Right lobe of liver (tissue), 6 donors: ENCODE results near the gene WDSUB1. TPM values are rescaled to one million over a fixed set of nuclear protein-coding genes. Genes with fewer than 3 reads are reported as not detected.

Source experiments
- ATAC-seq, 4 donors: fragments of 200-7000 bp; cut with Tn5 transposase; one replicate each; pipeline ENCODE4 v1.9.1; 2020; ENCODE audit warnings: mild to moderate bottlenecking in 4 of 4, moderate library complexity in 4 of 4
- DNase-seq, 3 donors: peaks; one replicate each; pipeline ENCODE4 v3.0.0-alpha.2; 2020
- H3K27ac ChIP-seq, 3 donors: fragments of 200-600 bp; one replicate each; pipeline ENCODE4 v1.8.0; 2022
- H3K27me3 ChIP-seq, 2 donors: fragments of 200-600 bp; one replicate each; pipeline ENCODE4 v1.8.0; 2022
- H3K36me3 ChIP-seq, 4 donors: fragments of 200-600 bp; sonication (generic) in 1 of 4; one replicate each; pipeline versions ENCODE4 v1.5.1 to v1.8.0; 2017 to 2022; ENCODE audit warnings: control low read depth in 1 of 4
- H3K4me1 ChIP-seq, 4 donors: fragments of 200-600 bp; sonication (generic) in 1 of 4; one replicate each; pipeline versions ENCODE4 v1.5.1 to v1.8.0; 2017 to 2022; ENCODE audit warnings: control low read depth in 1 of 4
- H3K4me3 ChIP-seq, 3 donors: fragments of 200-600 bp; one replicate each; pipeline ENCODE4 v1.8.0; 2022
- H3K9me3 ChIP-seq, 4 donors: fragments of 200-600 bp; sonication (generic) in 1 of 4; one replicate each; pipeline versions ENCODE4 v1.5.1 to v1.8.0; 2017 to 2022; ENCODE audit warnings: control low read depth in 1 of 4
- POLR2A ChIP-seq: fragments of 450-650 bp; IDR thresholded peaks from one replicate; pipeline ENCODE4 v1.6.1; 2017; ENCODE audit warnings: antibody characterized with exemption, mild to moderate bottlenecking
- WGBS: methylation state at CpG from one replicate; pipeline ENCODE4 v1.1.6; 2018; ENCODE audit warnings: low coverage, low lambda C conversion rate; ENCODE audit not compliant: insufficient coverage; ENCODE audit errors: missing lambda C conversion rate; 5-methylcytosine and 5-hydroxymethylcytosine counted together
- intact Hi-C, 2 donors: fragments of 100-400 bp; cut with DNase I; formaldehyde crosslinking; loops; one replicate each; pipeline versions ENCODE4 v1.11.2 to v1.14.1; 2022
- total RNA-seq, 6 experiments: library from RNA; depleted of rRNA in 2 of 6; stranded (reverse); fragments of >200 nt in 2 of 6; fragmentation: NEBNext Ultra II Directional in 3 of 6; extraction: Animal tissue kit (Norgen Biotek cat#: 25700) in 3 of 6; gene quantifications; one replicate each; pipeline versions ENCODE4 v1.1.0 to v1.2.4, GENCODE V29; 2016 to 2023
- TF ChIP-seq, protein P1 (sequence below), 4 donors: fragments of 200-600 bp in 3 of 4; fragments of 450-650 bp in 1 of 4; IDR thresholded peaks; one replicate each; pipeline versions ENCODE4 v1.5.1 to v1.8.0; 2016 to 2022; ENCODE audit warnings: antibody characterized with exemption in 4 of 4, mild to moderate bottlenecking in 2 of 4
- donor health status: DM: no; HTN: yes; CAD: no.
- donor health status: DM: no; HTN: no; CAD: no.
- donor health status: DM: no; HTN: no; CAD: no.
- donor health status: DM: no; HTN: yes; CAD: no.
- donor health status: DM: no; HTN: yes; CAD: no.

Gene WDSUB1
- total RNA-seq, 6 experiments from 2014 or later: 2.2 to 4.3 (median 3.2) TPM

DNA sequence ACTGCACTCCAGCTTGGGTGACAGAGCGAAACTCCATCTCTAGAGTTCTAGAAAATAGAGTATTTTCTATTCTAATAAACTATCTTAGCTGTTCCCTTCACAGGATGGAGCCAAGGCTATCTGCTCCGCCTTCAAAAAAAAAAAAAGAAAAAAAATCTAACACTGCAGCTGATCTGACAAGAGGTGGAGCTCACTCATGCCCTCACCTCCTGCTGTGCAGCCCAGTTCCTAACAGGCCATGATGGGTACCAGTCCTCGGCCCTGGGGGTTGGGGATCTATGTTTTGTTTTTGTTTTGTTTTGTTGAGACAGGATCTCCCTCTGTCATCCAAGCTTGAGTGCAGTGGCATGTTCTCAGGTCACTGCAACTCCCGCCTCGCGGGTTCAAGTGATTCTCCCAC lies 3.0 kb downstream of the WDSUB1 start:
- no peaks in the 10 kb centered on the region for H3K9me3 ChIP-seq
- no peak for ATAC-seq
- DNase-seq: no peak
- TF ChIP-seq, protein P1, sequence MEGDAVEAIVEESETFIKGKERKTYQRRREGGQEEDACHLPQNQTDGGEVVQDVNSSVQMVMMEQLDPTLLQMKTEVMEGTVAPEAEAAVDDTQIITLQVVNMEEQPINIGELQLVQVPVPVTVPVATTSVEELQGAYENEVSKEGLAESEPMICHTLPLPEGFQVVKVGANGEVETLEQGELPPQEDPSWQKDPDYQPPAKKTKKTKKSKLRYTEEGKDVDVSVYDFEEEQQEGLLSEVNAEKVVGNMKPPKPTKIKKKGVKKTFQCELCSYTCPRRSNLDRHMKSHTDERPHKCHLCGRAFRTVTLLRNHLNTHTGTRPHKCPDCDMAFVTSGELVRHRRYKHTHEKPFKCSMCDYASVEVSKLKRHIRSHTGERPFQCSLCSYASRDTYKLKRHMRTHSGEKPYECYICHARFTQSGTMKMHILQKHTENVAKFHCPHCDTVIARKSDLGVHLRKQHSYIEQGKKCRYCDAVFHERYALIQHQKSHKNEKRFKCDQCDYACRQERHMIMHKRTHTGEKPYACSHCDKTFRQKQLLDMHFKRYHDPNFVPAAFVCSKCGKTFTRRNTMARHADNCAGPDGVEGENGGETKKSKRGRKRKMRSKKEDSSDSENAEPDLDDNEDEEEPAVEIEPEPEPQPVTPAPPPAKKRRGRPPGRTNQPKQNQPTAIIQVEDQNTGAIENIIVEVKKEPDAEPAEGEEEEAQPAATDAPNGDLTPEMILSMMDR (IDR thresholded peaks at IDR 0.05): no peak
- no peak for TF ChIP-seq POLR2A
- no peak overlapping the region for H3K4me3 ChIP-seq
- no peak overlapping the region for H3K27ac ChIP-seq
- peaks cover 0 to 5% (median 0%) of the 10 kb centered on the region in 4 donors for H3K4me1 ChIP-seq
- 89% methylated on average over 4 of the region's 6 CpGs for WGBS
- intact Hi-C loops: no loop called here
- H3K36me3 ChIP-seq: peaks cover 0 to 12% (median 0%) of the 10 kb centered on the region in 4 donors
- no peaks in the 10 kb centered on the region for H3K27me3 ChIP-seq

DNA sequence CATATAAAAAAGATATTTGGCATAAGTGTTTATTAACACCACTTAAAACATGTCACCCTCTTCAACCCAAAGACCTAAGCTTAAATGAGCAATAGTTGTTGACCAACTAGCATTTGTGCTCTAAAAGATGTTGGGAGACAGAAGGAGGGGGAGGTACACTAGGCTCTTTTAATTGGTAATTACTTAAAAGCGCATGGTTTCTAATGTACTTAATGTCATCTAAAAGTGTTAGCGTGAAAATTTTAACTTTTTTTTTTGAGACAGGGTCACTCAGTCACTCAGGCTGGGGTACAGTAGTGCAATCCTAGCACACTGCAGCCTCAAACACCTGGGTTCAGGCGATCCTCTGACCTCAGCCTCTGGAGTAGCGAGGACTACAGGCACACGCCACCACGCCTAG lies 5.5 kb downstream of the WDSUB1 start:
- ATAC-seq (no peak), DNase-seq (no peak)
- intact Hi-C loops: no loop called here
- Histone ChIP-seq H3K27ac (no peak overlapping the region), H3K4me1 (peaks cover 0 to 5% (median 0%) of the 10 kb centered on the region in 4 donors), H3K27me3 (no peaks in the 10 kb centered on the region), H3K9me3 (no peaks in the 10 kb centered on the region), H3K36me3 (peaks cover 0 to 12% (median 0%) of the 10 kb centered on the region in 4 donors), H3K4me3 (no peak overlapping the region)
- 98% methylated on average over 6 of the region's 6 CpGs for WGBS
- TF ChIP-seq, protein P1 (IDR thresholded peaks at IDR 0.05): no peak
- no peak for TF ChIP-seq POLR2A

DNA sequence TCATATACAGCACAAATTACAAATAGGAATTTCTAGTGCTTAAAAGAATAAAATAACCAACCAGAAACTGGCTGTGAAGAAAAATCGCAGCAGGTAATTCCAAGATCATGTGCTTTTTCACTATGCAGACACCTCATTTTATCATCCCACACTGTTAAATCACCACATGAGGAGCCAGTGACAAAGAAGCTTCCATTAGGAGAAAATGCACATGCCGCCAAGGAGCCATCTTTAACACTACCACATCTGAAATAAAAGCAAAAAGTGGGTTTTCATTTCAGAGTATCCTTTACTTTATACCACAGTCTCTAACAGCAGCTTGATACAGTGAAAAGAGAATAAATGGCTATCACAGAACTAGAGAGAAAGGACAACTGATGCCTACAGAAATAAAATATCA lies 6.8 kb downstream of the WDSUB1 start:
- Histone ChIP-seq H3K4me1 (no peaks in the 10 kb centered on the region), H3K27me3 (no peaks in the 10 kb centered on the region), H3K36me3 (peaks cover 0 to 12% (median 0%) of the 10 kb centered on the region in 4 donors), H3K4me3 (no peak overlapping the region), H3K27ac (no peak overlapping the region), H3K9me3 (no peaks in the 10 kb centered on the region)
- WGBS: 100% methylated on average over 2 of the region's 2 CpGs
- intact Hi-C loops: no loop called here
- DNase-seq (no peak), ATAC-seq (no peak)
- TF ChIP-seq POLR2A: no peak
- TF ChIP-seq, protein P1 (IDR thresholded peaks at IDR 0.05): no peak

DNA sequence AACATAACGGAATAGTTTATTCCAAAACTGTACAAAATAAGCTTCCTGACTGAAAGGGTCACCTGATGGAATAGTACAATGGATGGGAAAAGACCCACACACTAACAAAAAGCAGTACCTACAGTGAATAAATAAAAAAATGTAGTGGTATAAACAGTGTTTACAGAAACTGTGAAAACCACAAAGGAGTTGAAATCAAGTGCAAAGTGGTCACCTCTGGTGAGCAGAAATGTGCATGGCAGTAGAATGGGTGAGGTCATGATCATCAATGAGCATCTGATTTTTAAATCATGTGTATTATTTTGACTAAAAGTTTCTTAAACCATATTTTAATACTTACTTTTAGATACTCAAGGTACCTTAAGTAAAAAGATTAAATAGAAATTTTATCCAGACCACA lies 11.4 kb downstream of the WDSUB1 start:
- Histone ChIP-seq H3K4me1 (no peaks in the 10 kb centered on the region), H3K9me3 (no peaks in the 10 kb centered on the region), H3K36me3 (peaks cover 0 to 12% (median 0%) of the 10 kb centered on the region in 4 donors), H3K4me3 (no peak overlapping the region), H3K27ac (no peak overlapping the region), H3K27me3 (no peaks in the 10 kb centered on the region)
- WGBS: 83% methylated on average over 1 of the region's 1 CpG
- no peak for TF ChIP-seq POLR2A
- TF ChIP-seq, protein P1 (IDR thresholded peaks at IDR 0.05): no peak
- DNase-seq (no peak), ATAC-seq (no peak)
- intact Hi-C loops: no loop called here

DNA sequence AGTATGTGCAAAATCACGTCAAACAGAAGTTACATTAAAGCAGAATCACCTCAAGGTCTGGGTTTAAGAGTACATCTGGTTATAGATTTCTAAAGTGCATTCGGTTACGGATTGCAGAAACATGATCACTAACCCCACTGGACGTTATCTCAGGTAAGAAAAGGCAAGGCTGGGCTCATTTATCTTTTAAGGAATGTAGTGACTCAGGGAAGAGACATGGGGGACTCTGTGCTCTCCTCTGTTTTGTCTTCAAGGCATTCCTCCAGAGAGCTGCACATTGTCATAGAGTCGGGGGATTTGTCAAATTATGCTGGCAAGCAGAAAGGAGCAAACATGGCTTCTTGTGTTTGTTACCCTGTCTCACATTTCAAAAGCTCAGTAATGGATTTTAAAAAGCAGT lies 14.3 kb downstream of the WDSUB1 start:
- ATAC-seq (no peak), DNase-seq (no peak)
- H3K4me1 ChIP-seq: no peaks in the 10 kb centered on the region
- WGBS: 91% methylated on average over 5 of the region's 5 CpGs
- H3K9me3 ChIP-seq: no peaks in the 10 kb centered on the region
- H3K4me3 ChIP-seq: no peak overlapping the region
- TF ChIP-seq POLR2A: no peak
- TF ChIP-seq, protein P1 (IDR thresholded peaks at IDR 0.05): no peak
- no peaks in the 10 kb centered on the region for H3K36me3 ChIP-seq
- no peak overlapping the region for H3K27ac ChIP-seq
- H3K27me3 ChIP-seq: no peaks in the 10 kb centered on the region
- intact Hi-C loops: no loop called here
